BLaER1 treated with 17β-estradiol and CSF1 and Interleukin-3, amounts not matched to agents 10 nM and 100 nM (cell line): ENCODE data around the gene LSAMP.
A peak's percentile ranks its signal among the peaks of the same experiment; 100 is the strongest.

Experiments
- H3K27ac ChIP-seq, 11 experiments: shearing (Covaris generic); formaldehyde crosslinking; 2 replicates each; pipeline ENCODE4 v1.8.1; 2022
- H3K27me3 ChIP-seq, 11 experiments: shearing (Covaris generic); formaldehyde crosslinking; 2 replicates each; pipeline ENCODE4 v1.8.1; 2022
- H3K36me3 ChIP-seq, 11 experiments: shearing (Covaris generic); formaldehyde crosslinking; 2 replicates each; pipeline ENCODE4 v1.8.1; 2022
- H3K4me1 ChIP-seq, 10 experiments: shearing (Covaris generic); formaldehyde crosslinking; 2 replicates each; pipeline ENCODE4 v1.8.1; 2022
- H3K4me2 ChIP-seq, 11 experiments: shearing (Covaris generic); formaldehyde crosslinking; 2 replicates each; pipeline ENCODE4 v1.8.1; 2022
- H3K4me3 ChIP-seq, 10 experiments: shearing (Covaris generic); formaldehyde crosslinking; 2 replicates each; pipeline ENCODE4 v1.8.1; 2022
- H3K9ac ChIP-seq, 11 experiments: shearing (Covaris generic); formaldehyde crosslinking; 2 replicates each; pipeline ENCODE4 v1.8.1; 2022
- H3K9me3 ChIP-seq, 11 experiments: shearing (Covaris generic); formaldehyde crosslinking; replicated peaks in 1 of 11; 2 replicates each; pipeline ENCODE4 v1.8.1; 2022
- H4K20me1 ChIP-seq, 11 experiments: shearing (Covaris generic); formaldehyde crosslinking; 2 replicates each; pipeline ENCODE4 v1.8.1; 2022
- Cebpa-rat ChIP-seq, 11 experiments: shearing (Covaris generic); IDR thresholded peaks; 2 replicates each; pipeline ENCODE4 v1.8.1; 2022

LSAMP gene

DNA sequence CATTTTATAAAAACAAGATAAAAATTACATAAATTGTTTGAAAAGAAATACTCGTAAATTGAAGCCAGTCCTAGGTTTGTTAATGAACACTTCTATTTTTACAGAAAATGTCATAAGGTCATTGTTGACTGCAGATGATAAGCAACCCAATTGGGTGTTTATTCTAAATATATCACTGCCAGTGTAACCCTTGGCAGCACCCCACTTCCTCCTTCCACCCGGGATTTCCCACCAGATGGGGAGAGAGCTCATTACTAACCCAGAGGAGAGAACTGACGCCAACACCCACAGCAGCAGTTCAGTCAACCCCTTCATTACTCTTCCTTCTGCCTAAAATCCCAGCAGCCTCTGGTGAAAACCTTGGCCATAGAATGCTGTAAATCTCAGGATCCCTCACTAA is 514.4 kb downstream of the LSAMP start:
- Histone ChIP-seq H3K9ac (no peak overlapping the region), H3K9me3 (no peaks in the 10 kb centered on the region), H3K36me3 (no peaks in the 10 kb centered on the region), H3K4me3 (no peak overlapping the region), H3K27me3 (peaks cover 0 to 6% (median 0%) of the 10 kb centered on the region in 11 experiments; a peak in 3 of 22 replicates), H3K4me1 (peaks cover 5 to 17% (median 9%) of the 10 kb centered on the region in 10 experiments; a peak in 17 of 20 replicates), H3K4me2 (peak overlapping the region; percentile 14 to 66 (median 37); a peak in 17 of 22 replicates), H4K20me1 (no peaks in the 10 kb centered on the region), H3K27ac (peak overlapping the region in 1 of 11 experiments; percentile 7; a peak in 1 of 22 replicates)
- TF ChIP-seq Cebpa-rat (IDR thresholded peaks at IDR 0.05), result no peak

DNA sequence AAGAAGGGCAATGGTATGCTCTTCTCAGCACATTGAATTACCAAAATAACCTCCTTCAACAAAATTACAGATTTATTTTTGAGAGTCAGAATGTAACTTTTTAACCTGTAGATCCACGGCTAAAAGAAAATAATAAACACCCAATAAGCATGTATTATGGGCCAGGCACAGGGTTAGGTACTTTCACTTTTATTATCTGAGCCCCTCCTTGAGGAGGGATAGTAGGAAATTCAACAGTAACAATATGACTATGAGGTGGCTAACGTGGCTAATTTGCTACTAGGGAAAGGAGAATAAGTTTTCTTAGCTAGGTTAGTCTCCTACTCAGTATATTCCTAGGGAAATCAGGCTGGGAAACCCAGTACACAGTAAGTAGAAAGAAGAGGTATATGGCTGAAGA is 515.1 kb downstream of the LSAMP start:
- no peak for TF ChIP-seq Cebpa-rat (IDR thresholded peaks at IDR 0.05)
- peaks cover 0 to 2% (median 0%) of the 10 kb centered on the region in 11 experiments; a peak in 3 of 22 replicates for H3K27me3 ChIP-seq
- no peaks in the 10 kb centered on the region for H3K9me3 ChIP-seq
- H3K4me2 ChIP-seq, result peak overlapping the region in 8 of 11 experiments; percentile 14 to 66 (median 31); a peak in 12 of 22 replicates
- peak overlapping the region in 1 of 11 experiments; percentile 7; a peak in 1 of 22 replicates for H3K27ac ChIP-seq
- no peak overlapping the region for H3K4me3 ChIP-seq
- no peak overlapping the region for H3K9ac ChIP-seq
- H3K36me3 ChIP-seq, result no peaks in the 10 kb centered on the region
- peaks cover 5 to 17% (median 9%) of the 10 kb centered on the region in 10 experiments; a peak in 17 of 20 replicates for H3K4me1 ChIP-seq
- no peaks in the 10 kb centered on the region for H4K20me1 ChIP-seq

DNA sequence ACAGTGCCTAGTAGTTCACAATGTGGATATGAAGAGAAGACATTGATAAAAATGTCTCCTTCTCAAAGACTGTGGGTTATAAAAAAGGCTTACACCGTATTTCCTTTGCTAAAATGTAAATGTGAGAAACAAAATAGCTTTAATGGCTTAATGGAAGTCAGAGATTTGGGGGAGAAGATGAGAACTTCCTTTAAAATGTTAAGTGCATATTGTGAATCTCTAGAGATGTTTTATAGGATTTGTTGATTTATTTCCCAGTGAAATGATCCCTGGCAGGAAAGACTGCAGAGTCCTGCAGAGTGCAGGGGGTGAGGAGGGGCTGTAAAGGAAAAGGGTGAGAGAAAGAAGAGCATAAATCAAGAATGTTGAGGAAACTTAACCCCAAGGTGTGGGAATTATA is 516.9 kb downstream of the LSAMP start:
- no peaks in the 10 kb centered on the region for H3K9me3 ChIP-seq
- H3K27ac ChIP-seq, result no peak overlapping the region
- H3K36me3 ChIP-seq, result no peaks in the 10 kb centered on the region
- H3K4me3 ChIP-seq, result no peak overlapping the region
- TF ChIP-seq Cebpa-rat (IDR thresholded peaks at IDR 0.05), result no peak
- peaks cover 5 to 17% (median 9%) of the 10 kb centered on the region in 10 experiments; a peak in 17 of 20 replicates for H3K4me1 ChIP-seq
- no peak overlapping the region for H3K9ac ChIP-seq
- no peaks in the 10 kb centered on the region for H4K20me1 ChIP-seq
- H3K27me3 ChIP-seq, result no peaks in the 10 kb centered on the region
- H3K4me2 ChIP-seq, result no peak overlapping the region

DNA sequence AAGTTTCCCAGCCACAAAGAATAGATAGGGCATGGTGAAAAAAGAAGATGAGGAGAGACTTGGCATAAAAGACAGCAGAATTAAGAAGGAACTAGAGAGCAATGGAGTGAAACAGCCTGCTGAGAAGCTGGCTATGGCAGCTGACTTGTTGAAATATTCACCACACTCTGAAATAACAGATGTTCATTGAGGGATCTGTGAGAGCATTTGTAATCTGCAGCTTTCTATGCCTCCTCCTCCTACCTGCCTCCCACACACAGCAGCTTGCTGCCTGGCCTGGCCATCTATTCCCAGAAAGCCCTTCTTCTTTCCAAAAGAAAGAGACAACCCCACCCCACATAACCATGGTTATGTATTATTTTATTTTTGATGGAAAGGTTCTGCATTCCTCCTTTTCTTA is 518.1 kb downstream of the LSAMP start:
- no peaks in the 10 kb centered on the region for H3K9me3 ChIP-seq
- TF ChIP-seq Cebpa-rat (IDR thresholded peaks at IDR 0.05), result no peak
- H3K9ac ChIP-seq, result no peak overlapping the region
- H3K4me1 ChIP-seq, result peaks cover 5 to 17% (median 9%) of the 10 kb centered on the region in 10 experiments; a peak in 17 of 20 replicates
- no peaks in the 10 kb centered on the region for H3K27me3 ChIP-seq
- H3K27ac ChIP-seq, result no peak overlapping the region
- no peaks in the 10 kb centered on the region for H3K36me3 ChIP-seq
- H4K20me1 ChIP-seq, result no peaks in the 10 kb centered on the region
- H3K4me3 ChIP-seq, result no peak overlapping the region
- no peak overlapping the region for H3K4me2 ChIP-seq

DNA sequence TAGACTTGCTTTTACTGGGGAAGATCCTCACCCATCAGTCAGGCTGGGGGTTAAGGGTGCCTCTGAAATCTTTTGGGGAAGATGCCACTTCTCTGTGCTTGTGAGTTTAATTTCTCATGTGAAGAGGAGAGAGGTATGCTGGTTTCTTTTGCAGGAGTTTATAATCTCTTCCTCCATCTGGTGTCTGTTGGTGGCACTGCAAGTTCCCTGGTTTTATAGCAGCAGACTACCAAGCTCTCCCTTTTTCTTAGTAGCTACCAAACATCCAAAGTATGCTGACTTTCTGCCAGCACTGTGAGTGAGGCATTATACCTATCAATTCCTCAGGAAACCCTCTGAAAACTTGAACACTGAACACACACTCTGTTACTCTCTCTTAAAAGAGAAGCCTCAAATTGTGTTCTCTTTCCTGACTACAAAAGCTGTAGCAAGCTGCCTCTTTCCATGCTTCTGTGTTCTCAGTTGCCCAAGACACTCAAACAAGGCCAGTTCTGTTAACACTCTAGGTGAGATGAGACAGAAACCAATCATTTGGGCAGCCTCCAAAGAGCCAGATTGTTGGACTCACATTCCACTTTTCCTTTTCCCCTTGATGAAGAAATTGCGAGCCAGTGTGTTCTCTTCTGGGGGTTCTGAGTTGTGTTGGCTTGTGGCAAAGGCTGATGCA is 522.5 kb downstream of the LSAMP start:
- Histone ChIP-seq H3K36me3 (no peaks in the 10 kb centered on the region), H3K4me2 (no peak overlapping the region), H3K9ac (no peak overlapping the region), H3K4me3 (no peak overlapping the region), H4K20me1 (no peaks in the 10 kb centered on the region), H3K4me1 (peaks cover 0 to 10% (median 9%) of the 10 kb centered on the region in 10 experiments; a peak in 15 of 20 replicates), H3K9me3 (no peaks in the 10 kb centered on the region), H3K27ac (no peak overlapping the region), H3K27me3 (no peaks in the 10 kb centered on the region)
- no peak for TF ChIP-seq Cebpa-rat (IDR thresholded peaks at IDR 0.05)

DNA sequence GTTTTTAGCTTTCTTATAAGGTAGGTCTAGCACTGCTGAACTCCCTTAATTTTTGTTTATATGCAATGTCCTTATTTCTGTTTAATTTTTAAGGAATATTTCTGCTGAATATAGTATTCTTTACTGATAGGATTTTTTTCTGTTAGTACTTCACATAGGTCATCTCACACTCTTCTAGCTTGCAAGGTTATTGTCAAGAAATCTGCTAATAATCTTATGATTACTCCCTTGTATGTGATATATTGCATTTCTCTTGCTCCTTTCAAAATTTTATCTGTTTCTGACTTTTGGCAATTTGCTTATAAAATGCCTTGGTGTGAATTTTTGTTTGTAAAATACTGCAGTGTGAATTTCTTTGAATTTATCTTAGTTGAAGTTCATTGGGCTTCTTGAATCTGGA is 523.6 kb downstream of the LSAMP start:
- H3K27me3 ChIP-seq, result no peaks in the 10 kb centered on the region
- no peaks in the 10 kb centered on the region for H3K36me3 ChIP-seq
- H4K20me1 ChIP-seq, result no peaks in the 10 kb centered on the region
- H3K9ac ChIP-seq, result no peak overlapping the region
- TF ChIP-seq Cebpa-rat (IDR thresholded peaks at IDR 0.05), result no peak
- peaks cover 0 to 10% (median 9%) of the 10 kb centered on the region in 10 experiments; a peak in 15 of 20 replicates for H3K4me1 ChIP-seq
- no peak overlapping the region for H3K4me2 ChIP-seq
- H3K27ac ChIP-seq, result no peak overlapping the region
- H3K4me3 ChIP-seq, result no peak overlapping the region
- no peaks in the 10 kb centered on the region for H3K9me3 ChIP-seq

DNA sequence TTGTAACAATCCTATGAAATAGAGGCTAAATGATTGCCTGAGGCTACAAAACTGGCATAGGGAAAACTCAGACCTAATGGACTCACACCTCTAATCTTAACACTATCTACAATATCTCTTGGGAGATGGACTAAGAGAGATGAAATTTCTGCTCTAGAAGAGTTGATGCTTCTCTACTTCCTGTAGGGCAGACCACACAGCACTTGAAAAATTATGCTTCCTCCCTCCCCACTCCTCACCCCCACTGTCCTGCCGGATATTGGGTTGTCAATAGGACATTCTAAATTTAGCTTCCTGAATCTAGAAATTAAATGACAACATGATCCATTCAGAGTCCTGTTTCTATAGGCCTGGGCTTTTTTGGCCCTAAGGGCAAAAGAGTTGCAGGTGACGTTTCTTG is 526.4 kb downstream of the LSAMP start:
- TF ChIP-seq Cebpa-rat (IDR thresholded peaks at IDR 0.05), result no peak
- H3K4me1 ChIP-seq, result peaks cover 0 to 10% (median 9%) of the 10 kb centered on the region in 10 experiments; a peak in 15 of 20 replicates
- no peak overlapping the region for H3K4me3 ChIP-seq
- no peak overlapping the region for H3K27ac ChIP-seq
- H3K36me3 ChIP-seq, result no peaks in the 10 kb centered on the region
- H3K27me3 ChIP-seq, result no peaks in the 10 kb centered on the region
- H3K9ac ChIP-seq, result no peak overlapping the region
- peak overlapping the region in 8 of 11 experiments; percentile 13 to 52 (median 28); a peak in 12 of 22 replicates for H3K4me2 ChIP-seq
- no peaks in the 10 kb centered on the region for H3K9me3 ChIP-seq
- H4K20me1 ChIP-seq, result no peaks in the 10 kb centered on the region

DNA sequence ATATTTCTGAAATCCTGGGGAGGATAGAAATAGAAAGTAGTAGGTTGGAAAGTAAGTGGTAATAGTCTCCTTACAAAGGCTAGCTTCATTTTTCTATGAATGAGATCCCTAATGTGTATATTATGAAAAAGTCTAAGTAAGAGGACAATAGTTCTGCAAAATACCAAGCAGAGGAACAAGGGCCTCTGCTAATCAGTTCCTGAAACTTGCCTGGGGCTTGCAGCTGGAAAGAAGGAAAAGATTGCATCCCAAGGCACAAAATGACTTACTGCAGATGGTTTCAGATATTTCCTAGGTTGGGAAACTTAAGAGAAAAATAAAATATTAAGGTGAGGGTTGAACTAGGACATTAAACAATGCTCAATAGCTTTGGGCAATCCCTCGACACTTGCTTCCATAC is 528.4 kb downstream of the LSAMP start:
- no peaks in the 10 kb centered on the region for H3K9me3 ChIP-seq
- no peaks in the 10 kb centered on the region for H3K36me3 ChIP-seq
- no peaks in the 10 kb centered on the region for H4K20me1 ChIP-seq
- H3K4me2 ChIP-seq, result no peak overlapping the region
- no peak for TF ChIP-seq Cebpa-rat (IDR thresholded peaks at IDR 0.05)
- no peak overlapping the region for H3K9ac ChIP-seq
- peaks cover 0 to 10% (median 9%) of the 10 kb centered on the region in 10 experiments; a peak in 15 of 20 replicates for H3K4me1 ChIP-seq
- no peak overlapping the region for H3K4me3 ChIP-seq
- H3K27ac ChIP-seq, result no peak overlapping the region
- H3K27me3 ChIP-seq, result no peaks in the 10 kb centered on the region

DNA sequence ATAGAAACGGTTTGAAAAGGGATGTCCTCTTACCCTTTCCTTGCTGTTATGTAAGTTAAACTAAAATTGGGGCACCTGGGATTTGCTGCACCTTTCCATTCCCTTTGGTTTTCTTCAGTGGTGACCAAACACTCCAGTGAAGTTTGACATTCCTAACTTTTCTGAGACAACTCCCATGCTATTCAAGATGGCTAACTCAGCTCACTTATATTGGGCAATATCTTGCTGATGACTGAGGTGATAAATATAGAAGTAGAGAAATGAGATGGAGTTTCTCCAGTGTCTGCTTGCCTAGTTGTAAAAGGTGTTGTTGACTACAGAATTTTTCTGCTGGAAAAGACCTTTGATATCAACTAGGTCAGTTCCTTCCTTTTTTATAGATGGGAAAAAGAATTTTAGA is 530.2 kb downstream of the LSAMP start:
- no peaks in the 10 kb centered on the region for H3K36me3 ChIP-seq
- H3K4me3 ChIP-seq, result no peak overlapping the region
- no peak for TF ChIP-seq Cebpa-rat (IDR thresholded peaks at IDR 0.05)
- peaks cover 0 to 10% (median 9%) of the 10 kb centered on the region in 10 experiments; a peak in 15 of 20 replicates for H3K4me1 ChIP-seq
- H3K9me3 ChIP-seq, result no peaks in the 10 kb centered on the region
- no peaks in the 10 kb centered on the region for H3K27me3 ChIP-seq
- no peak overlapping the region for H3K9ac ChIP-seq
- H3K27ac ChIP-seq, result no peak overlapping the region
- no peak overlapping the region for H3K4me2 ChIP-seq
- H4K20me1 ChIP-seq, result no peaks in the 10 kb centered on the region
